Measurements from ENCODE around the gene SPSB3.
A peak's percentile ranks its signal among the peaks of the same experiment; 100 is the strongest.

SPSB3 gene

GRCh38 chr16:1787322-1788094 is 5.1 kb upstream of the SPSB3 start:
- Histone ChIP-seq H3K9me3 (ENCODE audit: control insufficient read depth, insufficient read depth, low read length) (no peaks in the 10 kb centered on the region), H3K27me3 (ENCODE audit: control insufficient read depth, insufficient read depth, low read length) (no peaks in the 10 kb centered on the region), H3K9ac (ENCODE audit: low read depth, low read length) (no peak overlapping the region), H3K36me3 (ENCODE audit: control insufficient read depth, insufficient read depth, low read length) (peaks cover 18% of the 10 kb centered on the region), H3K27ac (ENCODE audit: low read depth, low read length) (no peak overlapping the region), H3K4me1 (ENCODE audit: control insufficient read depth, insufficient read depth, low read length) (no peaks in the 10 kb centered on the region), H3K4me3 (ENCODE audit: low read depth, low read length) (no peak overlapping the region)

GRCh38 chr16:1787056-1787321 is 4.6 kb upstream of the SPSB3 start:
- Histone ChIP-seq H3K27ac (ENCODE audit: low read depth, low read length) (no peak overlapping the region), H3K4me1 (ENCODE audit: control insufficient read depth, insufficient read depth, low read length) (no peaks in the 10 kb centered on the region), H3K9me3 (ENCODE audit: control insufficient read depth, insufficient read depth, low read length) (no peaks in the 10 kb centered on the region), H3K4me3 (ENCODE audit: low read depth, low read length) (no peak overlapping the region), H3K9ac (ENCODE audit: low read depth, low read length) (no peak overlapping the region), H3K36me3 (ENCODE audit: control insufficient read depth, insufficient read depth, low read length) (peaks cover 18% of the 10 kb centered on the region), H3K27me3 (ENCODE audit: control insufficient read depth, insufficient read depth, low read length) (no peaks in the 10 kb centered on the region)

GRCh38 chr16:1786242-1787055 is 4.1 kb upstream of the SPSB3 start:
- no peak overlapping the region for H3K4me3 ChIP-seq (ENCODE audit: low read depth, low read length)
- no peaks in the 10 kb centered on the region for H3K27me3 ChIP-seq (ENCODE audit: control insufficient read depth, insufficient read depth, low read length)
- H3K27ac ChIP-seq (ENCODE audit: low read depth, low read length), result no peak overlapping the region
- H3K9ac ChIP-seq (ENCODE audit: low read depth, low read length), result no peak overlapping the region
- H3K9me3 ChIP-seq (ENCODE audit: control insufficient read depth, insufficient read depth, low read length), result no peaks in the 10 kb centered on the region
- H3K36me3 ChIP-seq (ENCODE audit: control insufficient read depth, insufficient read depth, low read length), result peaks cover 18% of the 10 kb centered on the region
- H3K4me1 ChIP-seq (ENCODE audit: control insufficient read depth, insufficient read depth, low read length), result peaks cover 2% of the 10 kb centered on the region; the same call in 1 of the 2 replicates

- Histone ChIP-seq H3K27ac (ENCODE audit: low read depth, low read length) (no peak overlapping the region), H3K36me3 (ENCODE audit: control insufficient read depth, insufficient read depth, low read length) (peaks cover 21% of the 10 kb centered on the region), H3K4me1 (ENCODE audit: control insufficient read depth, insufficient read depth, low read length) (peaks cover 4% of the 10 kb centered on the region; the same call in 1 of the 2 replicates), H3K9me3 (ENCODE audit: control insufficient read depth, insufficient read depth, low read length) (no peaks in the 10 kb centered on the region), H3K4me3 (ENCODE audit: low read depth, low read length) (no peak overlapping the region), H3K27me3 (ENCODE audit: control insufficient read depth, insufficient read depth, low read length) (no peaks in the 10 kb centered on the region), H3K9ac (ENCODE audit: low read depth, low read length) (no peak overlapping the region)
Measured at GRCh38 chr16:1785846-1786170, 3.4 kb upstream of the SPSB3 start.

GRCh38 chr16:1784977-1785845 is 2.8 kb upstream of the SPSB3 start:
- H3K4me1 ChIP-seq (ENCODE audit: control insufficient read depth, insufficient read depth, low read length), result peaks cover 4% of the 10 kb centered on the region; the same call in 1 of the 2 replicates
- no peak overlapping the region for H3K9ac ChIP-seq (ENCODE audit: low read depth, low read length)
- H3K27ac ChIP-seq (ENCODE audit: low read depth, low read length), result no peak overlapping the region
- no peaks in the 10 kb centered on the region for H3K9me3 ChIP-seq (ENCODE audit: control insufficient read depth, insufficient read depth, low read length)
- H3K4me3 ChIP-seq (ENCODE audit: low read depth, low read length), result no peak overlapping the region
- no peaks in the 10 kb centered on the region for H3K27me3 ChIP-seq (ENCODE audit: control insufficient read depth, insufficient read depth, low read length)
- H3K36me3 ChIP-seq (ENCODE audit: control insufficient read depth, insufficient read depth, low read length), result peaks cover 25% of the 10 kb centered on the region

GRCh38 chr16:1781758-1782407 is 488 bp downstream of the SPSB3 start:
- H3K36me3 ChIP-seq (ENCODE audit: control insufficient read depth, insufficient read depth, low read length), result peaks cover 20% of the 10 kb centered on the region
- H3K4me1 ChIP-seq (ENCODE audit: control insufficient read depth, insufficient read depth, low read length), result peaks cover 4% of the 10 kb centered on the region; the same call in 1 of the 2 replicates
- H3K9ac ChIP-seq (ENCODE audit: low read depth, low read length), result peak overlapping the region; percentile 65; the same call in 1 of the 2 replicates
- H3K27ac ChIP-seq (ENCODE audit: low read depth, low read length), result peak overlapping the region; percentile 77
- H3K9me3 ChIP-seq (ENCODE audit: control insufficient read depth, insufficient read depth, low read length), result no peaks in the 10 kb centered on the region
- H3K27me3 ChIP-seq (ENCODE audit: control insufficient read depth, insufficient read depth, low read length), result no peaks in the 10 kb centered on the region
- peak overlapping the region; percentile 79 for H3K4me3 ChIP-seq (ENCODE audit: low read depth, low read length)

GRCh38 chr16:1781254-1781653 is 1.1 kb downstream of the SPSB3 start:
- H3K9ac ChIP-seq (ENCODE audit: low read depth, low read length), result peak overlapping the region; percentile 65; the same call in 1 of the 2 replicates
- peak overlapping the region; percentile 79 for H3K4me3 ChIP-seq (ENCODE audit: low read depth, low read length)
- peaks cover 4% of the 10 kb centered on the region; the same call in 1 of the 2 replicates for H3K4me1 ChIP-seq (ENCODE audit: control insufficient read depth, insufficient read depth, low read length)
- peak overlapping the region; percentile 77 for H3K27ac ChIP-seq (ENCODE audit: low read depth, low read length)
- peaks cover 24% of the 10 kb centered on the region; the same call in 1 of the 2 replicates for H3K36me3 ChIP-seq (ENCODE audit: control insufficient read depth, insufficient read depth, low read length)
- H3K27me3 ChIP-seq (ENCODE audit: control insufficient read depth, insufficient read depth, low read length), result no peaks in the 10 kb centered on the region
- H3K9me3 ChIP-seq (ENCODE audit: control insufficient read depth, insufficient read depth, low read length), result no peaks in the 10 kb centered on the region

GRCh38 chr16:1780677-1781072 is 1.7 kb downstream of the SPSB3 start:
- peaks cover 4% of the 10 kb centered on the region; the same call in 1 of the 2 replicates for H3K4me1 ChIP-seq (ENCODE audit: control insufficient read depth, insufficient read depth, low read length)
- H3K4me3 ChIP-seq (ENCODE audit: low read depth, low read length), result peak overlapping the region; percentile 79; the same call in 1 of the 2 replicates
- no peak overlapping the region for H3K27ac ChIP-seq (ENCODE audit: low read depth, low read length)
- H3K9ac ChIP-seq (ENCODE audit: low read depth, low read length), result no peak overlapping the region
- peaks cover 28% of the 10 kb centered on the region for H3K36me3 ChIP-seq (ENCODE audit: control insufficient read depth, insufficient read depth, low read length)
- no peaks in the 10 kb centered on the region for H3K27me3 ChIP-seq (ENCODE audit: control insufficient read depth, insufficient read depth, low read length)
- H3K9me3 ChIP-seq (ENCODE audit: control insufficient read depth, insufficient read depth, low read length), result no peaks in the 10 kb centered on the region

- Histone ChIP-seq H3K27ac (ENCODE audit: low read depth, low read length) (no peak overlapping the region), H3K36me3 (ENCODE audit: control insufficient read depth, insufficient read depth, low read length) (peaks cover 33% of the 10 kb centered on the region), H3K4me1 (ENCODE audit: control insufficient read depth, insufficient read depth, low read length) (peaks cover 4% of the 10 kb centered on the region; the same call in 1 of the 2 replicates), H3K9me3 (ENCODE audit: control insufficient read depth, insufficient read depth, low read length) (no peaks in the 10 kb centered on the region), H3K4me3 (ENCODE audit: low read depth, low read length) (no peak overlapping the region), H3K9ac (ENCODE audit: low read depth, low read length) (no peak overlapping the region), H3K27me3 (ENCODE audit: control insufficient read depth, insufficient read depth, low read length) (no peaks in the 10 kb centered on the region)
Measured at GRCh38 chr16:1779741-1780676, 2.4 kb downstream of the SPSB3 start.
